Measurements from ENCODE around the gene RPL18.
"Not testable (repeated sequence)": the region's sequence is repeated elsewhere in the genome, so short reads cannot be mapped to it uniquely, and the experiment has no call there.

The RPL18 gene

GRCh38 chr19:48618916-48619691, at the start of gene RPL18, which contains the start of gene SPHK2:
Gene RPL18 (minus strand): TSS chr19:48619178. CDS start chr19:48619143, 35 bp downstream.
Gene SPHK2 (plus strand): TSS chr19:48619506. CDS start chr19:48620515, 1,009 bp downstream.
- Mint-ChIP-seq H3K4me1 (peaks cover 45% of the 10 kb centered on the region), H3K27me3 (no peaks in the 10 kb centered on the region), H3K27ac (peak within 1 kb of the TSS; percentile 99), H3K9me3 (no peaks in the 10 kb centered on the region), H3K36me3 (peaks cover 40% of the 10 kb centered on the region), H3K4me3 (peak within 1 kb of the TSS; percentile 96)

- no peak overlapping the region for H3K27ac Mint-ChIP-seq
- no peaks in the 10 kb centered on the region for H3K27me3 Mint-ChIP-seq
- H3K9me3 Mint-ChIP-seq, result no peaks in the 10 kb centered on the region
- H3K4me1 Mint-ChIP-seq, result no peaks in the 10 kb centered on the region
- no peak overlapping the region for H3K4me3 Mint-ChIP-seq
- no peaks in the 10 kb centered on the region for H3K36me3 Mint-ChIP-seq
Measured at GRCh38 chr19:48668761-48669160, 49.8 kb upstream of the RPL18 start.

DNA sequence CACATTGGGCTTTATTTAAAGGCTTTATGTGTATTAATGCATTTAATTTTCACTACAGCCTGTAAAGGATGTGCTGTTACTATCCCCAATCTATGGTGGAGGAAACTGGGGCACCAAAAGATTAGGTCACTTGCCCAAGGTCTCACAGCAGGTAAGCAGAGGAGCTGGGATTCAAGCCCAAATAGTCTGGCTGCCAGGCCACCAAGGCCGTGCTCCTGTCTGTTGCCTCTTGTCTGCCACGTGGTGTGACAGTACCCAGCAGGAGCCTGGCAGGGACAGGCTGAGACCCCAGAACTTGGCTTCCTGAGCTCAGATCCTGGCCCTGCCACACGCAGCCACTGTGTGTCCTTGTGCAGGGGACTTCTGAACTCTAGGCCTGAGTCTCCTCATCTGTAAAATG, 49.4 kb upstream of the RPL18 start:
- H3K9me3 Mint-ChIP-seq, result no peaks in the 10 kb centered on the region
- no peak overlapping the region for H3K27ac Mint-ChIP-seq
- H3K4me3 Mint-ChIP-seq, result no peak overlapping the region
- no peaks in the 10 kb centered on the region for H3K4me1 Mint-ChIP-seq
- H3K36me3 Mint-ChIP-seq, result no peaks in the 10 kb centered on the region
- no peaks in the 10 kb centered on the region for H3K27me3 Mint-ChIP-seq

DNA sequence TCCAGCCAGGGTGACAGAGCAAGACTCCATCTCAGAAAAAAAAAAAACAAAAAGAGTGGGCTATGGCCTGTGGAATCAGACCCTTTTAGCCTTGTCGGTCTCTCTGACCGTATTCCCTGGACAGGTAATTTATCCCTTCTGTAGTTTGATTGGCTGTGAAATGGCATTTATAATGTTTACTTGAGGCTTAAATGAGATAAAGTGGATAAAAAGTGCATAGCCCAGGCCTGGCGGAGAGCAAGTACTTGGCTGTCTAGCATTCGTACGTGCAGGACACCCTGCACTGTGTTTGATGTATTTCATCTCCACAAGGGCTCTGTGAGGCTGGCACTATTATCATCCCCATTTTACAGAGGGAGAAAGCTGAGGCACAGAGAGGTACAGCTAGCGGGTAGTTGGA, 46.8 kb upstream of the RPL18 start:
- H3K27me3 Mint-ChIP-seq, result no peaks in the 10 kb centered on the region
- no peak overlapping the region for H3K27ac Mint-ChIP-seq
- peaks cover 5% of the 10 kb centered on the region for H3K4me1 Mint-ChIP-seq
- H3K9me3 Mint-ChIP-seq, result no peaks in the 10 kb centered on the region
- no peaks in the 10 kb centered on the region for H3K36me3 Mint-ChIP-seq
- H3K4me3 Mint-ChIP-seq, result no peak overlapping the region

- no peak overlapping the region for H3K27ac Mint-ChIP-seq
- no peaks in the 10 kb centered on the region for H3K36me3 Mint-ChIP-seq
- H3K4me1 Mint-ChIP-seq, result peaks cover 8% of the 10 kb centered on the region
- no peak overlapping the region for H3K4me3 Mint-ChIP-seq
- no peaks in the 10 kb centered on the region for H3K27me3 Mint-ChIP-seq
- no peaks in the 10 kb centered on the region for H3K9me3 Mint-ChIP-seq
Measured at GRCh38 chr19:48664476-48664875, 45.5 kb upstream of the RPL18 start.

GRCh38 chr19:48663667-48664066, 44.7 kb upstream of the RPL18 start:
- Mint-ChIP-seq H3K27ac (no peak overlapping the region), H3K9me3 (no peaks in the 10 kb centered on the region), H3K4me1 (peaks cover 8% of the 10 kb centered on the region), H3K4me3 (no peak overlapping the region), H3K36me3 (no peaks in the 10 kb centered on the region), H3K27me3 (no peaks in the 10 kb centered on the region)

- Mint-ChIP-seq H3K4me3 (no peak overlapping the region), H3K36me3 (no peaks in the 10 kb centered on the region), H3K27me3 (no peaks in the 10 kb centered on the region), H3K4me1 (peaks cover 8% of the 10 kb centered on the region), H3K27ac (no peak overlapping the region), H3K9me3 (no peaks in the 10 kb centered on the region)
Measured at GRCh38 chr19:48661711-48662090, 42.7 kb upstream of the RPL18 start.

GRCh38 chr19:48660852-48661710, 42.1 kb upstream of the RPL18 start:
- peaks cover 8% of the 10 kb centered on the region for H3K4me1 Mint-ChIP-seq

GRCh38 chr19:48659768-48660167, 40.8 kb upstream of the RPL18 start:
- no peak overlapping the region for H3K27ac Mint-ChIP-seq
- H3K4me1 Mint-ChIP-seq, result peaks cover 8% of the 10 kb centered on the region
- no peak overlapping the region for H3K4me3 Mint-ChIP-seq
- H3K9me3 Mint-ChIP-seq, result no peaks in the 10 kb centered on the region
- H3K36me3 Mint-ChIP-seq, result no peaks in the 10 kb centered on the region
- no peaks in the 10 kb centered on the region for H3K27me3 Mint-ChIP-seq

More at GRCh38 chr19:48660852-48661710, 42.1 kb upstream of the RPL18 start:
- peak overlapping the region; percentile 94 for H3K27ac Mint-ChIP-seq
- no peaks in the 10 kb centered on the region for H3K9me3 Mint-ChIP-seq
- H3K4me3 Mint-ChIP-seq, result peak overlapping the region; percentile 80
- no peaks in the 10 kb centered on the region for H3K27me3 Mint-ChIP-seq
- H3K36me3 Mint-ChIP-seq, result no peaks in the 10 kb centered on the region

- H3K4me3 Mint-ChIP-seq, result no peak overlapping the region
- no peaks in the 10 kb centered on the region for H3K27me3 Mint-ChIP-seq
- H3K27ac Mint-ChIP-seq, result no peak overlapping the region
- peaks cover 8% of the 10 kb centered on the region for H3K4me1 Mint-ChIP-seq
- no peaks in the 10 kb centered on the region for H3K36me3 Mint-ChIP-seq
- H3K9me3 Mint-ChIP-seq, result no peaks in the 10 kb centered on the region
Measured at GRCh38 chr19:48658483-48658882, 39.5 kb upstream of the RPL18 start.

- not testable (repeated sequence) for H3K4me1 Mint-ChIP-seq, H3K27ac Mint-ChIP-seq, H3K9me3 Mint-ChIP-seq, H3K4me3 Mint-ChIP-seq, H3K36me3 Mint-ChIP-seq, H3K27me3 Mint-ChIP-seq
Measured at GRCh38 chr19:48657828-48658227, 38.9 kb upstream of the RPL18 start.

GRCh38 chr19:48656840-48657474, 38.0 kb upstream of the RPL18 start:
- Mint-ChIP-seq H3K27ac (no peak overlapping the region), H3K4me1 (peaks cover 13% of the 10 kb centered on the region), H3K36me3 (no peaks in the 10 kb centered on the region), H3K27me3 (no peaks in the 10 kb centered on the region), H3K9me3 (no peaks in the 10 kb centered on the region), H3K4me3 (no peak overlapping the region)

DNA sequence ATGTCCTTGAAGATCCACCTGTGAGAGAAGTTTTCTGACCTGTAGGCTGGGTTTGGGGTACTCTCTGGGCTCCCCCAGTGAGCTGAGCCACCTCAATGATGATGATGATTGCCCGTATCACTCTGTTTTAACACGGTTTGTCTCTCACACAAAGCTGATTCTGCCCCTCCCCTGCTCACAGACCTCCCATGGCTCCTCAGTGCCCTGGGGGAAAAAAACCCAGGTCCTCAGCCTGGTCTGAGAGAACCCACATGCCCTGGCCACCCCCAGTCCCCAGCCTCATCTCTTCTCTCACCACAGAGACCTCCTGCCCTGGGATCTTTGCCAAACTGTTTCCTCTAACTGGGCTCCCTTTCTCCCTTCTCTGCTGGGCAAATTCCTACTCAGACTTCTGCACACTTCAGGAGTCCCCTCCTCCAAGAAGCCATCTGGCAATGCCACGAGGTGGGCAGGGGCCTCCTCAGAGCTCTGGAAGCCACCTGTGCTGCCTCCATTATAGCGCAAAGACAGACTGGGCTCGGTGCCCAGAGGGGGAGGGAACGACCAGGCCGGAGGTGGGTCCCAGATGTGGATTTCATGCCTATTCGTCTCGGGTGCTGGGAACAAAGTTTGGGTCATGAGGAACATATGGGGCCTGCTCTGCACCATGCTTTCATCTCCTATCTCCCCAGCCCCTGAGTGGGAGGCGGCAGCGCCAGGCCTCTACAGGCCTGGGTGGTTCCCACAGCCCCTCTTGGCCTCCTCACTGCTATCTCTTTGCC, 35.5 kb upstream of the RPL18 start:
- H3K36me3 Mint-ChIP-seq, result no peaks in the 10 kb centered on the region
- no peak overlapping the region for H3K4me3 Mint-ChIP-seq
- H3K27ac Mint-ChIP-seq, result peak overlapping the region; percentile 10

GRCh38 chr19:48651683-48652048, 32.7 kb upstream of the RPL18 start:
- Mint-ChIP-seq H3K9me3 (no peaks in the 10 kb centered on the region), H3K27me3 (no peaks in the 10 kb centered on the region), H3K4me3 (no peak overlapping the region), H3K4me1 (peaks cover 41% of the 10 kb centered on the region), H3K36me3 (no peaks in the 10 kb centered on the region), H3K27ac (no peak overlapping the region)

More for the DNA sequence above, 35.5 kb upstream of the RPL18 start:
- Mint-ChIP-seq H3K9me3 (no peaks in the 10 kb centered on the region), H3K4me1 (peaks cover 19% of the 10 kb centered on the region), H3K27me3 (no peaks in the 10 kb centered on the region)

DNA sequence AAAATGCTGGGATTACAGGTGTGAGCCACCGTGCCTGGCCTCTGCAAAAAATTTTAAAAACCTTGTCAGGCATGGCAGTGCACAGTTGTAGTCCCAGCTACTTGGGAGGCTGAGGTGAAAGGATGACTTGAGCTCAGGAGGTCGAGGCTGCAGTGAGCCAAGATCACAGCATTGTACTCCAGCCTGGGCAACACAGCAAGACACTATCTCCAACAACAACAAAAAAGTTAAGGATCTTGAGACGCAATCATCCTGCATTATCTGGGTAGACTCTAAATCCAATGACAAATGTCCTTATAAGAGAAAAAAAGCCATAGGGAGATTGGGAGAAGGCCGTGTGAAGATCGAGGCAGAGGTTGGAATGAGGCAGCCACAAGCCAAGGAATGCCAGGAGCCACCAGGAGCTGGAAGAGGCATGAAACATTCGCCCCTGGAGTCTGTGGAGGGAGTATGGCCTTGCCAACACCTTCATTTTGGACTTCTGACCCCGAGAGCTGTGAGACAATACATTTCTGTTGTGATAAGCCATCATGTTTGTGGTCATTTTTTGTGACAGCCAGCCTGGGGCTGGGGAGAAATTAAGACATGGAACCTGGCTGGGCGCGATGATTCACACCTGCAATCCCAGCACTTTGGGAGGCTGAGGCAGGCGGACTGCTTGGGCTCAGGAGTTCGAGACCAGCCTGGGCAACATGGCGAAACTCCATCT, 32.1 kb upstream of the RPL18 start:
- Mint-ChIP-seq H3K4me1 (peaks cover 42% of the 10 kb centered on the region), H3K27me3 (no peaks in the 10 kb centered on the region), H3K27ac (no peak overlapping the region), H3K4me3 (no peak overlapping the region), H3K9me3 (no peaks in the 10 kb centered on the region), H3K36me3 (no peaks in the 10 kb centered on the region)
